K562 (cell line): ENCODE data around the gene SIRT2. TPM values are rescaled to one million over a fixed set of nuclear protein-coding genes. Genes with fewer than 3 reads are reported as not detected.

Experiments
- CBFA2T2 ChIP-seq: fragments of 450-650 bp; conservative IDR thresholded peaks from 2 replicates; pipeline ENCODE4 v1.6.1; 2017; ENCODE audit warnings: mild to moderate bottlenecking
- CBFA2T3 ChIP-seq: fragments of 450-650 bp; IDR thresholded peaks from 2 replicates; pipeline ENCODE4 v1.6.1; 2017
- CTBP1 ChIP-seq: fragments of 450-650 bp; IDR thresholded peaks from 2 replicates; pipeline ENCODE4 v1.6.1; 2016; ENCODE audit warnings: borderline replicate concordance
- EP400 ChIP-seq: fragments of 450-650 bp; IDR thresholded peaks from 2 replicates; pipeline ENCODE4 v1.6.1; 2017; ENCODE audit warnings: antibody characterized with exemption, mild to moderate bottlenecking, moderate library complexity
- FOXK2 ChIP-seq, 2 experiments: fragments of 450-650 bp; IDR thresholded peaks in 1 of 2; conservative IDR thresholded peaks in 1 of 2; 2 replicates each; pipeline ENCODE4 v1.6.1; 2016; ENCODE audit warnings: low read depth in 2 of 2, mild to moderate bottlenecking in 1 of 2
- HDAC1 ChIP-seq, 2 experiments: fragments of 450-650 bp; IDR thresholded peaks; 2 replicates each; pipeline ENCODE4 v1.6.1; 2016 to 2017; ENCODE audit warnings: inconsistent platforms in 1 of 2, mild to moderate bottlenecking in 1 of 2, moderate library complexity in 1 of 2
- KDM1A ChIP-seq, 2 experiments: fragments of 450-650 bp; IDR thresholded peaks; 2 replicates each; pipeline ENCODE4 v1.6.1; 2016; ENCODE audit warnings: mild to moderate bottlenecking in 2 of 2
- MAX ChIP-seq: sonication (generic); formaldehyde crosslinking; IDR thresholded peaks from 2 replicates; pipeline ENCODE4 v1.9.0; 2022; ENCODE audit warnings: mild to moderate bottlenecking, missing genetic modification reagents
- MNT ChIP-seq, 2 experiments: fragments of 450-650 bp; conservative IDR thresholded peaks; 2 replicates each; pipeline ENCODE4 v1.6.1; 2017; ENCODE audit warnings: mild to moderate bottlenecking in 2 of 2, moderate library complexity in 2 of 2
- TAL1 ChIP-seq: fragments of 450-650 bp; IDR thresholded peaks from 2 replicates; pipeline ENCODE4 v1.6.1; 2016; ENCODE audit warnings: mild to moderate bottlenecking
- TCF3 ChIP-seq: sonication (generic); formaldehyde crosslinking; IDR thresholded peaks from 2 replicates; pipeline ENCODE4 v1.4.0; 2020; ENCODE audit warnings: mild to moderate bottlenecking, missing genetic modification reagents
- TRIM24 ChIP-seq, 2 experiments: fragments of 450-650 bp; IDR thresholded peaks; 2 replicates each; pipeline ENCODE4 v1.6.1; 2016
- polyA plus RNA-seq, 8 experiments: library from polyadenylated mRNA; depleted of rRNA in 4 of 8; stranded (reverse) in 5 of 8; unstranded in 3 of 8; fragments of >200 nt; fragmentation: Nextera tagmentation in 2 of 8; fragmentation: Illumina TruSeq in 1 of 8; extraction: Ambion mirVana in 2 of 8; extraction: Trizol in 1 of 8; gene quantifications; 2 replicates each; pipeline versions ENCODE4 v1.2.1 to v1.2.3, GENCODE V29; 2011 to 2014; ENCODE audit warnings: inconsistent platforms in 1 of 8, missing spikeins in 1 of 8
- total RNA-seq, 7 experiments: library from RNA; depleted of rRNA in 6 of 7; stranded (reverse); fragments of >200 nt in 6 of 7; fragmentation: Illumina TruSeq in 2 of 7; extraction: Trizol in 2 of 7; gene quantifications; 2 replicates each; pipeline versions ENCODE4 v1.2.1 to v1.2.3, GENCODE V29; 2011 to 2021; ENCODE audit warnings: low replicate concordance in 1 of 7

The SIRT2 gene
- total and polyA plus RNA-seq, 9 of the 15 experiments (the other 6 are each of a cell fraction or from before 2014, with no cell fraction given): 2.3 to 35.2 (median 22.9) TPM

DNA sequence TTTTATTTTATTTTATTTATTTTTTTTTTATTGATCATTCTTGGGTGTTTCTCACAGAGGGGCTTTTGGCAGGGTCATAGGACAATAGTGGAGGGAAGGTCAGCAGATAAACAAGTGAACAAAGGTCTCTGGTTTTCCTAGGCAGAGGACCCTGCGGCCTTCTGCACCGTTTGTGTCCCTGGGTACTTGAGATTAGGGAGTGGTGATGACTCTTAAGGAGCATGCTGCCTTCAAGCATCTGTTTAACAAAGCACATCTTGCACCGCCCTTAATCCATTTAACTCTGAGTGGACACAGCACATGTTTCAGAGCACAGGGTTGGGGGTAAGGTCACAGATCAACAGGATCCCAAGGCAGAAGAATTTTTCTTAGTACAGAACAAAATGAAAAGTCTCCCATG lies 44.5 kb downstream of the SIRT2 start (continued):
- TF ChIP-seq MNT (conservative IDR thresholded peaks at IDR 0.05): peak; percentile 58 to 81; a peak in 3 of 4 replicates
- peak in 1 of 2 experiments; percentile 38; a peak in 1 of 4 replicates for TF ChIP-seq KDM1A (IDR thresholded peaks at IDR 0.05)
- peak in 1 of 2 experiments; percentile 38; a peak in 1 of 4 replicates for TF ChIP-seq FOXK2 (conservative IDR thresholded peaks at IDR 0.05 in 1 of 2, IDR thresholded peaks at IDR 0.05 in 1 of 2; ENCODE audit: low read depth in 2 of 2)
- peak; percentile 43; the same call in 1 of the 2 replicates for TF ChIP-seq EP400
- TF ChIP-seq TAL1: peak; percentile 66; the same call in 1 of the 2 replicates
- TF ChIP-seq TCF3 (CRISPR knock-in tag): peak; percentile 49
- peak; percentile 39; the same call in 1 of the 2 replicates for TF ChIP-seq CTBP1
- TF ChIP-seq TRIM24 (IDR thresholded peaks at IDR 0.05): peak in 1 of 2 experiments; percentile 10; a peak in 1 of 4 replicates
- TF ChIP-seq CBFA2T2: peak; percentile 78
- TF ChIP-seq CBFA2T3: peak; percentile 84
- peak; percentile 67 for TF ChIP-seq MAX (CRISPR knock-in tag)
- TF ChIP-seq HDAC1 (IDR thresholded peaks at IDR 0.05): peak in 1 of 2 experiments; percentile 60; a peak in 1 of 4 replicates
